Measurements from ENCODE around the gene PSMC3. TPM values are rescaled to one million over a fixed set of nuclear protein-coding genes. Genes with fewer than 3 reads are reported as not detected.

PSMC3 gene
- total RNA-seq, 1 experiment from 2014 or later, result 179 TPM

DNA sequence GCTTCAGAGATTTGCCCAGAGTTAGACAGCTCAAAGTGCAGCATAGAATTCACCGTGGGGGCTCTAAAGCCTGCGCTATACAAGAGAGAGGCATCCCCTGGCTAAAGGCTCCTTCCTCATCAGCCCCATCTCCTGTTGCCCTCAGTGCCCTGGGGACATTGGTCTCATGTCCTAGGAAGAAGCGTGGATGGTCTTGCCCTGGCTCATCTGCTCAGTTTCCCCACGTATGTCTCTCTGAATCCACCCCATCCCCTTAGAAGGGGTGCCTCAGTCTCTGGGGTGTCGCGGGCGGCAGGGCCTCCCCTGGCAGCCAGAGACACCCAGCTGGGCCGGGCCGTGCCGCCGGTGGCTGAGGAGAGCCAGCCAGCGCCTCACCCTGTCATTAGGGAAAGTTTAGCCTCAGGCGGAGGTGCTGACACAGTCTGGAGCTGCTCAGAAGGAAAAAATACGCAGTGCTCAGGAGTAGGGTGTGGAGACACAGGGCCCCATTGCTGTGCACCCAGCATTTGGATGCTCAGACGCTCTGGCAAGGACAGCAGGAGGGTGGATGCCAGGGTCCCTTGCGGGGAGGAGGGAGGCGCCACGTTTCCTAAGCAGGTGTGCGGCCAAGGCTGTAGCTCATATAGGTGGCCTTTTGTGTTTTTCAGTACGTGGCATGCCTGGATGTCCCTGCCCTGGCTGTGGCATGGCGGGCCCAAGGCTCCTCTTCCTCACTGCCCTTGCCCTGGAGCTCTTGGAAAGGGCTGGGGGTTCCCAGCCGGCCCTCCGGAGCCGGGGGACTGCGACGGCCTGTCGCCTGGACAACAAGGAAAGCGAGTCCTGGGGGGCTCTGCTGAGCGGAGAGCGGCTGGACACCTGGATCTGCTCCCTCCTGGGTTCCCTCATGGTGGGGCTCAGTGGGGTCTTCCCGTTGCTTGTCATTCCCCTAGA is 16.5 kb downstream of the PSMC3 start:
- H3K4me1 ChIP-seq (ENCODE audit: insufficient read depth, low read length), result 0 out of 2 replicates have a peak, but pooled peaks cover 2% of the 10 kb centered on the region
- peak overlapping the region; percentile 85 for H3K4me2 ChIP-seq (ENCODE audit: insufficient read depth, insufficient read length, low read length)
- Mint-ChIP-seq H3K9me3 (no peaks in the 10 kb centered on the region; a peak in 1 of 5 replicates), H3K4me3 (peak overlapping the region; percentile 88 to 92), H3K4me1 (peaks cover 15 to 29% of the 10 kb centered on the region in 2 experiments), H3K36me3 (ENCODE audit: insufficient read depth in 1 of 3, low read depth in 3 of 3) (peaks cover 10 to 14% (median 13%) of the 10 kb centered on the region in 3 experiments; a peak in 6 of 7 replicates), H3K27ac (no peak overlapping the region), H3K27me3 (ENCODE audit: low read depth) (no peaks in the 10 kb centered on the region)
- H2BK5ac ChIP-seq (ENCODE audit: insufficient read length, low read length), result no peak overlapping the region
- peaks cover 15% of the 10 kb centered on the region for H3K23me2 ChIP-seq (ENCODE audit: insufficient read length, low read depth, low read length, poor library complexity, severe bottlenecking)
- H2BK120ac ChIP-seq (ENCODE audit: low read depth, low read length, poor library complexity, severe bottlenecking), result no peak overlapping the region
- H4K5ac ChIP-seq (ENCODE audit: insufficient read length, low read depth, low read length), result no peak overlapping the region
- no peak overlapping the region for H2BK12ac ChIP-seq (ENCODE audit: insufficient read length, low read depth, low read length)
- no peak overlapping the region for H4K91ac ChIP-seq (ENCODE audit: insufficient read length, low read depth, low read length)
- no peak for DNase-seq
- no peak overlapping the region for H3T11ph ChIP-seq (ENCODE audit: low read length)
- H2BK15ac ChIP-seq (ENCODE audit: low read depth, low read length), result no peak overlapping the region
- no peak overlapping the region for H3K18ac ChIP-seq (ENCODE audit: insufficient read length, low read depth, low read length)
- H3K27me3 ChIP-seq (ENCODE audit: insufficient read depth, low read length), result no peaks in the 10 kb centered on the region
- no peak for TF ChIP-seq CTCF (conservative IDR thresholded peaks at IDR 0.05)
- H3K4ac ChIP-seq (ENCODE audit: low read depth, low read length), result no peak overlapping the region
- H3K79me1 ChIP-seq (ENCODE audit: insufficient read depth, low read depth, low read length, poor library complexity, severe bottlenecking), result no peaks in the 10 kb centered on the region
- no peaks in the 10 kb centered on the region for H4K20me1 ChIP-seq (ENCODE audit: control insufficient read depth, insufficient read depth, insufficient read length)
- no peak overlapping the region for H3K23ac ChIP-seq (ENCODE audit: insufficient read length, low read depth, low read length)
- no peak overlapping the region for H3K14ac ChIP-seq (ENCODE audit: insufficient read depth, low read length)
- no CpG with 5 or more reads among the region's 31 CpGs for WGBS (ENCODE audit: extremely low coverage, insufficient read length, low lambda C conversion rate)
- H3K9me3 ChIP-seq (ENCODE audit: control insufficient read depth, low read depth, low read length), result no peaks in the 10 kb centered on the region
- no peak overlapping the region for H2AK5ac ChIP-seq (ENCODE audit: insufficient read length, low read length)
- H2AFZ ChIP-seq (ENCODE audit: low read length), result no peak overlapping the region
- H3K79me2 ChIP-seq (ENCODE audit: insufficient read depth, low read length), result no peaks in the 10 kb centered on the region
- H2BK20ac ChIP-seq (ENCODE audit: low read depth, low read length, poor library complexity, severe bottlenecking), result no peak overlapping the region
- H3K9ac ChIP-seq (ENCODE audit: extremely low read depth, insufficient read length, low read length), result no peak overlapping the region
- H3K56ac ChIP-seq (ENCODE audit: insufficient read length, low read depth, low read length), result no peak overlapping the region
- H3K27ac ChIP-seq (ENCODE audit: insufficient read length, low read depth, low read length), result no peak overlapping the region
- no peak overlapping the region for H4K8ac ChIP-seq (replicated peaks; ENCODE audit: insufficient read length, low read depth, low read length)
